Activated gamma-delta T cell (primary cell): ENCODE measurements around the gene LAMA5.

ENCODE experiments used
- DNase-seq: peaks from one replicate; lab custom pipeline; 2025; lab: John Stamatoyannopoulos, UW

LAMA5 gene

GRCh38 chr20:62346398-62347150, 20.5 kb downstream of the LAMA5 start:
- no peak for DNase-seq

- DNase-seq: no peak
Observed at GRCh38 chr20:62345681-62346370, 21.3 kb downstream of the LAMA5 start.

GRCh38 chr20:62344782-62345181, 22.3 kb downstream of the LAMA5 start:
- DNase-seq: no peak

- DNase-seq: no peak
Observed at GRCh38 chr20:62344092-62344491, 23.0 kb downstream of the LAMA5 start.

- no peak for DNase-seq
Observed at GRCh38 chr20:62342910-62343309, 24.2 kb downstream of the LAMA5 start.

GRCh38 chr20:62339647-62340062, 27.5 kb downstream of the LAMA5 start:
- no peak for DNase-seq

- no peak for DNase-seq
Observed at GRCh38 chr20:62338294-62338620, 28.9 kb downstream of the LAMA5 start.

GRCh38 chr20:62337558-62338293, 29.4 kb downstream of the LAMA5 start:
- DNase-seq: no peak

GRCh38 chr20:62336775-62337557, 30.1 kb downstream of the LAMA5 start:
- DNase-seq: no peak

GRCh38 chr20:62336329-62336728, 30.8 kb downstream of the LAMA5 start:
- no peak for DNase-seq

- no peak for DNase-seq
Observed at GRCh38 chr20:62335532-62335931, 31.6 kb downstream of the LAMA5 start.

- DNase-seq: no peak
Observed at GRCh38 chr20:62334881-62335280, 32.2 kb downstream of the LAMA5 start.

GRCh38 chr20:62333820-62334595, 33.1 kb downstream of the LAMA5 start:
- DNase-seq: no peak

- DNase-seq: no peak
Observed at GRCh38 chr20:62332989-62333819, 33.9 kb downstream of the LAMA5 start.

- DNase-seq: no peak
Observed at GRCh38 chr20:62332421-62332820, 34.7 kb downstream of the LAMA5 start.

- no peak for DNase-seq
Observed at GRCh38 chr20:62331347-62331746, 35.8 kb downstream of the LAMA5 start.

GRCh38 chr20:62330576-62331317, 36.4 kb downstream of the LAMA5 start:
- no peak for DNase-seq

- no peak for DNase-seq
Observed at GRCh38 chr20:62329389-62330377, 37.4 kb downstream of the LAMA5 start.
